ENCODE results near the gene THAP11.

THAP11 gene

GRCh38 chr16:67841816-67842508 lies at the start of gene THAP11:
THAP11 (plus strand) TSS chr16:67842320; CDS start chr16:67842555, 235 bp downstream.
- peak; percentile 96 for DNase-seq

GRCh38 chr16:67796099-67796718 lies 45.9 kb upstream of the THAP11 start:
- DNase-seq, result no peak

GRCh38 chr16:67800338-67800926 lies 41.7 kb upstream of the THAP11 start:
- no peak for DNase-seq

GRCh38 chr16:67801241-67801640 lies 40.9 kb upstream of the THAP11 start:
- no peak for DNase-seq

- DNase-seq, result no peak
Observed at GRCh38 chr16:67801883-67802282, 40.2 kb upstream of the THAP11 start.

GRCh38 chr16:67803894-67804293 lies 38.2 kb upstream of the THAP11 start:
- DNase-seq, result no peak

GRCh38 chr16:67804853-67805542 lies 37.1 kb upstream of the THAP11 start:
- DNase-seq, result no peak

GRCh38 chr16:67805718-67806427 lies 36.2 kb upstream of the THAP11 start:
- DNase-seq, result no peak

GRCh38 chr16:67806428-67807147 lies 35.5 kb upstream of the THAP11 start, which contains the start of the genes RANBP10 and TSNAXIP1:
RANBP10 (minus strand) TSS chr16:67806560; CDS start chr16:67806536, 24 bp downstream.
TSNAXIP1 (plus strand) TSS chr16:67806889; CDS start chr16:67807150, 261 bp downstream.
- DNase-seq, result peak; percentile 99

- DNase-seq, result no peak
Observed at GRCh38 chr16:67807148-67807682, 34.9 kb upstream of the THAP11 start.

GRCh38 chr16:67811899-67812298 lies 30.2 kb upstream of the THAP11 start:
- DNase-seq, result no peak

GRCh38 chr16:67814567-67814966 lies 27.6 kb upstream of the THAP11 start:
- DNase-seq, result no peak

GRCh38 chr16:67820608-67821259 lies 21.4 kb upstream of the THAP11 start:
- no peak for DNase-seq

- no peak for DNase-seq
Observed at GRCh38 chr16:67822511-67822910, 19.6 kb upstream of the THAP11 start.

GRCh38 chr16:67825119-67825518 lies 17.0 kb upstream of the THAP11 start:
- no peak for DNase-seq

GRCh38 chr16:67825906-67826305 lies 16.2 kb upstream of the THAP11 start:
- no peak for DNase-seq

GRCh38 chr16:67828651-67829050 lies 13.5 kb upstream of the THAP11 start:
- DNase-seq, result no peak

- no peak for DNase-seq
Observed at GRCh38 chr16:67833030-67833414, 9.1 kb upstream of the THAP11 start.

GRCh38 chr16:67833415-67834241 lies 8.5 kb upstream of the THAP11 start:
- peak; percentile 86 for DNase-seq

GRCh38 chr16:67834242-67834614 lies 7.9 kb upstream of the THAP11 start:
- no peak for DNase-seq

Data from NCI-H1092 (cell line).